ENCODE data around the gene MAU2. TPM values are rescaled to one million over a fixed set of nuclear protein-coding genes. Genes with fewer than 3 reads are reported as not detected.

The MAU2 gene
- total RNA-seq, 1 experiment from 2014 or later = 41.3 TPM

DNA sequence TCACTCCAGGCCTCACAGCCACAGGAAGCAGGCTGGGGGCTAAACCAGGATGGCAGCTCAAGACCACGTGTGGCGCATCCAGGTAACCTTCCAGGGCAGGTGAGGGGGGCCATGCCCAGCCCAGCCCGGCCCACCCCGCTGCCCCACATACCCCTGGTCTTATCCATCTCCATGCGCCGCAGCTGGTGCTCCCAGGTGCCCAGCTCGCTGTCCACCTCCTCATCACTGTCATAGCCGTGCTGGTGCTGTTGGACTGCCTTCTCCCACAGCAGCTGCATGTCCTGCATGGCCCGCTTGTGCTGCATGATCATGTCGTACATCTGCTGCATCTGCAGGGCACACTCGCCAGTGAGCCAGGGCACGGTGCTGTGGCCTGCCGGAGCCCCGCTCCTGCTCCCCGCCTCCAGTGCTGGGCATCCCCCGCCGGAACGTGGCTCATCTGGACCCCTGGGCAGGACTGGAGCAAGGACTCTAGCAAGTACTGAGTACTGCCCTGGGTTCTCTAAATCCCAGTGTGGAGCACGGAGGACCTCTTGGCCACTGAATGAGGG, 41.5 kb upstream of the MAU2 start:
- intact Hi-C loops (cut with micrococcal nuclease; ENCODE audit: unreplicated experiment) = no loop called here
- CTCF ChIA-PET = interaction anchor here (0.7 kb wide), 1 partner anchor 777 kb away, joined by 3 read pairs; no protein-coding TSS in a partner anchor
- Mint-ChIP-seq H3K9me3 (ENCODE audit: low read depth, unreplicated experiment) (no peaks in the 10 kb centered on the region), H3K27ac (ENCODE audit: unreplicated experiment) (no peak overlapping the region), H3K27me3 (ENCODE audit: unreplicated experiment) (no peaks in the 10 kb centered on the region), H3K4me1 (ENCODE audit: low read depth, unreplicated experiment) (no peaks in the 10 kb centered on the region), H3K4me3 (ENCODE audit: low read depth, unreplicated experiment) (no peak overlapping the region), H3K36me3 (ENCODE audit: insufficient read depth, unreplicated experiment) (peaks cover 5% of the 10 kb centered on the region)
- DNase-seq = no peak
- TF ChIP-seq CTCF (IDR thresholded peaks at IDR 0.05; ENCODE audit: unreplicated experiment) = no peak
- no TSS peak for BruUV-seq (replicated peaks)

DNA sequence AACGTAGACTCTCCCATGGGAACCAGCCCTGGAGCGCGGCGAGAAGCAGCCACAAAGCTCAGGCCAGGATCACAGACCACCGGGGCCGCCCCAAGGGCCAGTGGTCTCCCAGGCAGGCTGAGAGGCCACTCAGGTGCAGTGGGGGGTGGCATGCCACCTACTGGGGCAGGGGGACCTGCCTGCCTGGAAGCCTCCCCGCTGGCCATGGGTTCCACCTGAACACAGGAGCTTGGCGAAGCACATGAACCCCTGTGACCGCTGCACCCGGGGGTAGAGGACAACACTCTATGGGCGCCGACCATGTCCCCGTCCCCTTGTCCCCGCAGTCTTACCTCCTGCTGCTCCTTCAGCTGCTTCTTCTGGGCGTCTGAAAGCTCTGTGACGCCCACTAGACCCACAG, 40.8 kb upstream of the MAU2 start:
- no peak overlapping the region for H3K27ac Mint-ChIP-seq (ENCODE audit: unreplicated experiment)
- H3K36me3 Mint-ChIP-seq (ENCODE audit: insufficient read depth, unreplicated experiment) = peaks cover 5% of the 10 kb centered on the region
- no peak overlapping the region for H3K4me3 Mint-ChIP-seq (ENCODE audit: low read depth, unreplicated experiment)
- DNase-seq = no peak
- intact Hi-C loops (cut with micrococcal nuclease; ENCODE audit: unreplicated experiment) = no loop called here
- H3K27me3 Mint-ChIP-seq (ENCODE audit: unreplicated experiment) = no peaks in the 10 kb centered on the region
- no peak for TF ChIP-seq CTCF (IDR thresholded peaks at IDR 0.05; ENCODE audit: unreplicated experiment)
- H3K9me3 Mint-ChIP-seq (ENCODE audit: low read depth, unreplicated experiment) = no peaks in the 10 kb centered on the region
- CTCF ChIA-PET = no interaction called here
- H3K4me1 Mint-ChIP-seq (ENCODE audit: low read depth, unreplicated experiment) = no peaks in the 10 kb centered on the region
- BruUV-seq (replicated peaks) = no TSS peak

DNA sequence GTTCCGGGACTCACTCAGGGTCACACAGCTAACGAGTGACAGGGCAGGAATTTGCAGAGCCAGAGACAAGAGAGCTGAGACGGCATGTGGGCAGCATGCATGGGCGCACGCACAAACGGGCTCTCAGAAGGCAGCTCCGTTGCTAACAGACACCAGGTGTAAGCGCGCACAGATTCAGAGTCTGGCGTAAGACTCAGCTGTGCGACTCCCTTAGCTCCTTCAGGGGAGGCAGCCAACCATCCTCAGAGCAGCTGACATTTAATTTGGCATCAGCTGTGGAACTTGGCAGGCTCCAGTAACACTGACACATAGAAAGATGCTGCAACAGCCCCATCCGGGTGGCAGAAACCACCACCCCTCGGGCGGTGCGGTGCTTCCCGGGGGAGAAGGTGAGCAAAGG, 40.1 kb upstream of the MAU2 start:
- Mint-ChIP-seq H3K9me3 (ENCODE audit: low read depth, unreplicated experiment) (no peaks in the 10 kb centered on the region), H3K4me1 (ENCODE audit: low read depth, unreplicated experiment) (no peaks in the 10 kb centered on the region), H3K27ac (ENCODE audit: unreplicated experiment) (no peak overlapping the region), H3K36me3 (ENCODE audit: insufficient read depth, unreplicated experiment) (peaks cover 5% of the 10 kb centered on the region), H3K4me3 (ENCODE audit: low read depth, unreplicated experiment) (no peak overlapping the region), H3K27me3 (ENCODE audit: unreplicated experiment) (no peaks in the 10 kb centered on the region)
- CTCF ChIA-PET = no interaction called here
- intact Hi-C loops (cut with micrococcal nuclease; ENCODE audit: unreplicated experiment) = no loop called here
- TF ChIP-seq CTCF (IDR thresholded peaks at IDR 0.05; ENCODE audit: unreplicated experiment) = no peak
- DNase-seq = no peak
- no TSS peak for BruUV-seq (replicated peaks)

GRCh38 chr19:19285686-19286085, 34.9 kb upstream of the MAU2 start:
- intact Hi-C loops (cut with micrococcal nuclease; ENCODE audit: unreplicated experiment) = no loop called here
- H3K4me3 Mint-ChIP-seq (ENCODE audit: low read depth, unreplicated experiment) = no peak overlapping the region
- peaks cover 6% of the 10 kb centered on the region for H3K36me3 Mint-ChIP-seq (ENCODE audit: insufficient read depth, unreplicated experiment)
- DNase-seq = no peak
- H3K4me1 Mint-ChIP-seq (ENCODE audit: low read depth, unreplicated experiment) = no peaks in the 10 kb centered on the region
- BruUV-seq (replicated peaks) = no TSS peak
- CTCF ChIA-PET = no interaction called here
- H3K27me3 Mint-ChIP-seq (ENCODE audit: unreplicated experiment) = no peaks in the 10 kb centered on the region
- no peaks in the 10 kb centered on the region for H3K9me3 Mint-ChIP-seq (ENCODE audit: low read depth, unreplicated experiment)
- no peak for TF ChIP-seq CTCF (IDR thresholded peaks at IDR 0.05; ENCODE audit: unreplicated experiment)
- H3K27ac Mint-ChIP-seq (ENCODE audit: unreplicated experiment) = no peak overlapping the region
